SIG-M5 (cell line): ENCODE results near the gene YPEL1.

Experiments used
- DNase-seq: peaks from one replicate; lab custom pipeline; 2025; lab: John Stamatoyannopoulos, UW

YPEL1 gene, protein sequence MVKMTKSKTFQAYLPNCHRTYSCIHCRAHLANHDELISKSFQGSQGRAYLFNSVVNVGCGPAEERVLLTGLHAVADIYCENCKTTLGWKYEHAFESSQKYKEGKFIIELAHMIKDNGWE

DNA sequence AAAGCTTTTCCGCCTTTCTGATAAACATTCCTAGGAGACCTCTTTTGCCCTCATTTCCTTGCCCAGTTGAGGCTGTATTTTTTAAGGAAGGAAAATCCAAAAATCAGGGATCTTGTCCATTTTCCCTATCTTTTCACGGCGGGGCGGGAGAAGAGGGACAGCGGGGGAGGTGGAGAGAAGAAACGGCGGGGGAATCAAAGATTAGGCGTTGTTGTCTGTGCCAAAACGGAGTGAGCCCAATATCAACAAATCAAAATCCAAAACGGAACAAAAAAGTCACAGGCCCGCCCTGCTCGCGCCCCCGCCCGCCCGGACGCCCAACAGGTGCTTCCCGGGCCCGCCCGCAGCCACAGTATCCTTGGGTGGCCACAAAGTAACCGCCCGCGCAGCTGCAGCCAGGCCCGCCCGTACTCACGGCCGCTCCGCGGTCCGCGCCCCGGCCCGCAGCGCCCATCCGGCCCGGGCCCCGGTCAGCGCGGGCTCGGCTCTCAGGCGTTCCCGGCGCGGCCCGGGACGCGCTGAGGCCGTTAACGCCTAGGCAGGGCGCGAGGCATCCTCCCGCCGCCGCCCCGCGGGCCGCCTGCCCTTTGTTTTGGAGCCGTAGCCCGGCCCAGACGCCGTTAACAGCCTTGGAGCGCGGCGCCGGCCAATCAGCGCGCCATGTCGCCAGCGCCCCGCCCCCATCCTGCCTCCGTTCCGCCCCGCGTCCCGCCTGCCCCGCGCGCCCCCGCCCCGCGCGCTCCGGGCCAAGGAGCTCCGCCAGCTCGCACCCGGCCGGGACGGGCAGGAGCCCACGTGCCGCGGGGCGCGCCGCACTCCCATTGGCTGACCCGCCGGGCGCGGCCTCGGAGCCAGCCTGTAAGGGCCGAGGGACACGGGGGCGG lies at the start of gene YPEL1:
Gene YPEL1, minus strand, starts transcription at position 595 of the 884 bp plus-strand sequence. CDS start 25,050 bp downstream, outside the sequence.
- DNase-seq: peak; percentile 49

DNA sequence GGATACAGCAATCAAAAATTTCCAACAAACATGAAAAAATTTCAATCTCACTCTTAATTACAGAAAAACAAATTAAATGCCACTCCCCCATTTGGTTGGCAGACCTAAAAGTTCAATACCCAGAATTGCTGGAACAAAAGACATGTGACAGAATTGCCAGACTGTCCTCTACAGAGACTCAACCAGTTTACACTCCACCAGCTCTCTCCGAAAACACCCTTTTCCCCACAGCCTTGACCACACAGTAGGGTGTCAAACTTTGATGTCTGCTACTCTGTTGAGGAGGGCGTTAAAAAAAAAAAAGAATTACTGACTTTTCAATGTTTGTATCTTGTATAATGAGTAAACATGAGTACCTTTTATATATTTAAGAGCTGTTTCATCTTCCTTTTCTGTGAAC lies 44.7 kb upstream of the YPEL1 start:
- no peak for DNase-seq

DNA sequence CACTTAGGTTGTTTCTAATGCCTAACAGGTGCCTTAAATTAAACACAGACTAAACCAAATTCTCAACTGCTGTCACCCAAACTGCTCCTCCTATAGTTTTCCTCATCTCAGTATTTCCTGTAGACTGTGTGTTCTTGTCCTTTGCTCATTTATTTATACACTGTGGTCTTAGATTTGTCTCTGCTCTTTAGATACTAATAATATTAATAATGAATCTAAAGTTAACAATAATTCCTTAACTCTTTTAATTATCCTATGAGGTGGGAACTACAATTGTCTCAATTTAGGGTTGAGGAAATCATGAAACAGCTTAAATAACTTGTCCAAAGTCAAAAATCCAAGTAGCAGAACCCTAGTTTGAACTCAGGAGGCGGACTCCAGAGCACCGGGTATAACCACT lies 43.9 kb upstream of the YPEL1 start:
- no peak for DNase-seq

DNA sequence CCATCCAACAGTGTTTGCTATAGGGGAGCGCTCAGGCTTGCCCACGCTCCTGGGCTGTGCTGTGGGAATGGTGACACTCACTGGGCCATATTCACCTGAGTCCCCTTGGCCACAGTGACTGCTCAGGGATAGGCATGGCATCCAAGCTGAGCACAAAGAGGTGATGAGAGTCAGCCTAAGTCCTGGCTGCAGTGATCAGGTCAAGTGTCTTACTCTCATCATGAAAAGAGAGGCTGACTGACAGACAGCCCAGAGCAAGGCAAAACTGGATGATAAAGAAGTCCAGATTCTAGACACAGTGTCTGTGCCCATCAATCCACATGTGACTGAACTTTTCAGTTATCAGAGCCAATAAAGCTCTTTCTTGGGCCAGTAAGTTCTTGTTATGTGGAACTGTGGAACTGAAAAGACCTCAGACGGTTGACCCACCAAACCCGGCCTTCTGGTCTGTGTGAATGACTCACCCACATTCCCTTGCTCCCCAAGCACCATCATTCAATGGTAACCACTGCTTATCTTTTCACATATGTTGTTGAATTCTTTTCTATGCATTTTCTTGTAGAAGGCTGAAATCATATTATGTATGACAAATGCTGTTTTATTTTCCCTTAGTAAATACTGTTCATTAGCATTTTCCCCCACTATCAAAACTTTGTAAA lies 43.2 kb upstream of the YPEL1 start:
- DNase-seq: no peak

DNA sequence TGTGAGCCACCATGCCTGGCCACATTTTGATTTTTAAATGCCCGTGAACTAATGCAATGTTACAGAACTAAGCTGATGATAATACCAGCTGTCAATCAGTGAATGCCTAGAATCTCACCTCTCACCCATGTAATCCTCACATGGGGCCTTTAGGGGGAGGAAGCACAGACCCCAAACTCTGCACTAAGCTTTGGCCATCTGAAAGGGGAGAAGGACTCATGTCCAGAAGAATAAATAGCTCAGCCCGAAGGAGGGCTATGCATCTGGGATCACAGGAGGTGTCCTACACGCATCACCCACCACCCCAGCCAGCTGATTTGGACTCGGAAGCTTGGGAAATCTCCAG lies 36.0 kb upstream of the YPEL1 start:
- DNase-seq: no peak

DNA sequence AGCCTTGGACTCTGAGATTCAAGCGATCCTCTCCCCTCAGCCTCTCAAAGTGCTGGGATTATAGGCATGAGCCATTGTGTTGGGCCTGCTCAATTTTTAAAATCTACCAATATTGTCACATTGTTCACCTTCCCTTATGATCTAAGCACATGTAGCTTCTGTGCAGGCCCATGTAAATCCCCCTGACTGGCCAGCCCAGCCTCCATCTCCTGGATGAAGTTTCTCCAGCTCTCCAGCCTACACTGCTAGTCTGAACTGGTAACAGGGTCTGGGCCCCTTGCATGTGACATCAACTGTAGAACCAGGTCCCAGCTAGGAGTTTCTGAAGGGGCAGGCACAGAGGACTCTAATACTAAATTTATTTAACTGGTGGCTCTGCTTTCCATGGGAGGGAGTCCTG lies 32.8 kb upstream of the YPEL1 start:
- DNase-seq: no peak

DNA sequence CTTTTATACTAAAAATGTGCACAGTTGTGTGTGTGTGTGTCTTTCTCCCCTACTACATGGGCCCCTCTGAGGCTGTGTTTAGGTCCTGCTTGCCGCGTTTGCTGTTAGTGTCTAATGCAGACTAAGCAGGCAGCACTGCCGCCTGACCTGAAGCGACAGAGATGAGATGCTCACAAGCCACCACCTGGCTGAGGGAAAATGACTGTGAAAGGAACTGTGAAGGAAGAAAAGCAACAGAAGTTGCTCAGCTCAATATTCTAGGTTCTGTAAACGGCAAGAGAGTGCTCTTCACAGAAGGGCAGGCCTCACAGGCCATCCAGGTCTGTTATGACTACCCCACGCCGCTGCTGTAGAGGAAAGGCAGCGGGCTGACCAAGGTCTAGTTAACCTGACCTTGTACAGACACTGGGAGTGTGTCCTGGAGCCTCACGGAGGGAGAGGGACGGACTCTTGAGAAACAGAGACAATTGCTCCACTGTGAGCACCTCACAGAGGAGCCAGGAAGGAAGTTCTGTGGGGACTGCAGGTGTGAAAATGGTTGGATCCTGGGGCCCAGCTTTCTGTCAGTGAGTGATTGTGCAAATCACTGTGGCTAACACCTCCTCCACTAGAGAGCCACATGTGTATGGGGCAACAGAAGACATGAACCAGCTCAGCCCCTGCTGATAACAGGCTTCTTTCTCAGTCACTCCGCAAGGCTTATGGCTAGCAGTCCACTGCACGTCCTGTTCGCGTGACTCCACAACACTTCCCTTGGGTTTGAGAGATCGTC lies 31.3 kb upstream of the YPEL1 start:
- DNase-seq: no peak

DNA sequence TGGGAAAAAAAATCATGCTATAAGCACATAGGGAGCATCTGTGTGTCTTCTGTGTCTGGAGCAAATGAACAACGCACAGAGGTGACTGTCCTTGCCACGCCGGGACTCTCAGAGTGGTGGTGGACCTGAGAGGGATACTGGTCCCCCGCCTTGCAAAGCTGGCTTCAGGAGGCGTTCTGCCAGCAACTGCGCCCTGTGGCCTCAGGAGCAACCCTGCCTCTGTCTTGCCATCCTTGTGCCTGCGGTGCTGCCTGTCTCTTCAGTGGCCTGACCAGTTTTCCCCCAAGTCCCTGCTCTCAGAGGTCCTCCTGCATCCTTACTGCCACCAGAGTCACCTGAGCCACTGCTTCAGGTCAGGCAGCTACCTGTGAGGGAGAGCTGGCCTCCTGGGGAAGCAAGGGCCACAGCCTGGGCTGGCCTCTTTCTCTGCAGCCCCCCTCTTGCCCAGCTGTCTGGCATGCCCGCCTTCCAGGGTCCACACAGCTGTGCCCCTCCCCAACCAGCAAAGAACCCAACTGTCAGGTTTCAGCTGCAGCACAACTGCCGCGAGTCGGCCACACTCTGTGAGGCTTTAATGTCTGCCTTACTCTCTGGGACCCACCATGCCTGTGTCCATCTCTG lies 30.4 kb upstream of the YPEL1 start:
- DNase-seq: no peak

DNA sequence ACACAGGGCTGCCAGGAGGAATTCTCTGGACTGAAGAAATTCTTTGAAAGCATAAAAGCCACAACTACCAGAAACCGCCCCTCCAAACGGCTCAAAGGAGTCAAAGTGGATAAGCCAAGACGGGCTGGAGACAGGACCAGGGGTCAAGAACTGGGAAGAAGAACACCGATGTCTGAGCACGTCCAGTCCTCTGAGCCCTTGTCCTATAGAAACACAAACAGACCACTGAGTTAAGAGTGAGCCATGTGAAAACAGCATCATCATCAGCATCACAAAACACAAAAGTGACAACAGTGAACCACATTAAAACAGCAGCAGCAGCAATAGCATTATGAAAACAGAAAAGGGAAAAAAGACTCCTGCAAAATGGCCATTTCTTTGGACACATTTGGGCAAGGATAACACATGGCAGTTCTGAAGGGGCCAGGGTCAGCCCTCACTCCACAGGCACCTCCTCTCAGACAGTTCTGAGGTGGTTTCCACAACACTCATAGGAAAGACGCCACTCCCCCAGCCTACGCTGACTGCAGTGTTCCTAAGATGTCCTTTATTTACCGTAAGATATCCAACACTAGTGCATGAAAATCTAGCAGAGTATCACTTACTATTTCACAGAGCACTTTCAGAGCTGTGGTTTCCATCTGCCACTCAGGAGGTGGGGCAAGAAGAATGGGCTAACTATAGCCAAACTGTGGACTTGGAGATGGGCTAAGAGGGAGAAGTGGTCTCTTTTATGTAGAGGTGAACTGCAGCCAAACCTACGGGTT lies 28.6 kb upstream of the YPEL1 start:
- DNase-seq: no peak

DNA sequence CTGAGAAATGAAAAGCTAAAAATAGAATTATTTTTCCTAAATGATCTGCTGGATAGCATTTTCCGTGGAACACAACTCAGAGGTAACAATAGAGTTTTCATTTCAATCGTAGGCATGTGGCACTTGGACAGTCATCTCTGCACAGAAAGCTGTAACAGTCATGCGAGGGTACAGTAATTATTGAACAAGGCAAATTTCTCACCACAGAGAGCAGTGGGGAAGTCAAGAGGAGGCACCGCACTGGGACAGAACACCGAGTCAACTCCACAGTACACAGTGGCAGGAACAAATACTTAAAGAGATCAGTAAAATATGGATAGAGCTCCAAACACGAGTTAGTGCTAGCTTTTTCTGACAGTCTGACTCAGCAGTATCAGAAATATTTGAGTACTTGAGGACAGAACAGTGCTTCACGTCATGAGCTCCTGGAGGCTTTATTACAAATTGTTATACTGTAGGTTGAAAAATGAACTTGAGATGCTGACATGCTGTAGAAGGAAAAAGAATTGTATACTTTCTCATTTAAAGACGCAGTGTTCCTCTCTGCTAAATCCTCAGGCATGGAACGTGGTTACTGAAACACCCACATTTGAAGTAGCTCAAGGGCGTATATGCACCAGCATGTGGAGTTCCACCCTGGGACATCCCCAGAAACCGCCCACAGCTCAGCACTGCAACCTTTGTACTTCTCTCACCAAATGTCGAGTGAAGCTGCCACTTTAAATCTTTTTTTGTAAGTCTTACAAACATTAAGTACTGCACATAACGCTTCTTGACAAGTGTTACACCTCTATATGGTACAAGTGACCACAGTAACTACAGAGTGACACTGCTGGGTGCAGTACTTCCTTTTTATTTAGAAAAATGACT lies 27.4 kb upstream of the YPEL1 start:
- DNase-seq: no peak

DNA sequence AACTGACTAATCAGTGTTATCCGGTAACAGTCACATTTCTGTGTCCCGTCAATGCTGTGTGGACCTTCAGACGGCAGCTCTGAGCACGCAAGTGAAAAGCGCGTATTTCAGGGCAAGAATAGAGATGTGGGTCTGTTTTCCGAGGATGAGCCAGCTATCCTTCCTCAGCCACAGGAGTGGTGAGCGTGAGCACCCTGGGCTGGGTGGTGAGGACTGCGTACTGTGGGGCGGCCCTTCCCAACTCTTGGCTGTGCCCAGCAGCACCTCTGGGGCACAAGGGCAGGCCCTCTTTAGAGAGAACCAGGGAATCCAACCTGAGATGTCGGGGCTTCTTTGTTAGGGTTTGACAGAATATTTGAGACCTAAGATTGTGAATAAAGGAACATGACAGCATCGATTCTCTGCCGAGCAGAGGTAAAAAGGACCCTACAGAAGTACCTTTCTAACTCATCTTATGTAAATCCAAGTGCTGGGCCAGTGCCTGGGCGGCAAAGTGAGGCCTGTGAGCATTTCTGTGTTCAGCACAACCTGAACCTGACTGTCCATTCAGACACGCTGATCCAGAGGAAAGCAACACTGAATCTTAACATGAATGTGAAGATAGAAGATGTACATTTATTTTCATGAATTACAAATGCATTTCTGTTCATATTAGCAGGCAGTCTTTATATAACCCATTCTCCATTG lies 26.5 kb upstream of the YPEL1 start:
- DNase-seq: no peak

DNA sequence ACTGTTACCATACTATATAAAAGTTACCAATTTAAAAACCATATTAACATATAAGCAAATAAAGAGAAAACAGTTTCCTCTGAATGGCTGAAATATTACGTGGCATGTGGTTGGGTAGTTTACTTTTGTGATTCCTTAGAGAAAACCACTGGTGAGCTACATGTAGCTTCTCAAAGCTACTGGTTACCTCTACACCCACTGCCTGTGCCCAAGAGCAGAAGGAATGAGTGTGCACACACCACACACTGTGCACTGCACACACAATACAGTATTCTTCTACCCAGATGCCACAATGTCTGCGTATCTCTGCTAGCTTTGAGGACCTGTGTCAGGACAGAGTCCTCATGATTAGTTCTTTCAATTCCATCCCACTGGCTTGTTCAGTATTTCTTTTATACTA lies 25.5 kb upstream of the YPEL1 start:
- DNase-seq: no peak

DNA sequence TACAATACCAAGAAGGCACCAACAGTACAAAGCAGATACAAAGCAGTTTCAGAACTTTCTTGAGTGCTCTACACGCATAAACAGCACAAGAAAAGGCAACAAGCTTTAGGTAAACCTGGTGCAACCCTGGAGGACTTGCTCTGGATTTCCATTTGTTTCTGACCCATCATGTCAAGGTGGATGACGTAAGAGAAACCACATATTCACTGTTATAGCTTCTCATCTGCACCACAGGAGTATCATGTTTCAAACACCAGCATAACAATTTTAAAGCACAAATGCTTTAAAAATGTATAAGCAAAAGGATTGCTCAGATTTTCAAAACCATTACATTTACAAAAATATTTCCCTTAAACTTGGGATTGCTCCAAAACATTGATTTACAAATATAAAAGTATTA lies 25.0 kb upstream of the YPEL1 start:
- DNase-seq: no peak

DNA sequence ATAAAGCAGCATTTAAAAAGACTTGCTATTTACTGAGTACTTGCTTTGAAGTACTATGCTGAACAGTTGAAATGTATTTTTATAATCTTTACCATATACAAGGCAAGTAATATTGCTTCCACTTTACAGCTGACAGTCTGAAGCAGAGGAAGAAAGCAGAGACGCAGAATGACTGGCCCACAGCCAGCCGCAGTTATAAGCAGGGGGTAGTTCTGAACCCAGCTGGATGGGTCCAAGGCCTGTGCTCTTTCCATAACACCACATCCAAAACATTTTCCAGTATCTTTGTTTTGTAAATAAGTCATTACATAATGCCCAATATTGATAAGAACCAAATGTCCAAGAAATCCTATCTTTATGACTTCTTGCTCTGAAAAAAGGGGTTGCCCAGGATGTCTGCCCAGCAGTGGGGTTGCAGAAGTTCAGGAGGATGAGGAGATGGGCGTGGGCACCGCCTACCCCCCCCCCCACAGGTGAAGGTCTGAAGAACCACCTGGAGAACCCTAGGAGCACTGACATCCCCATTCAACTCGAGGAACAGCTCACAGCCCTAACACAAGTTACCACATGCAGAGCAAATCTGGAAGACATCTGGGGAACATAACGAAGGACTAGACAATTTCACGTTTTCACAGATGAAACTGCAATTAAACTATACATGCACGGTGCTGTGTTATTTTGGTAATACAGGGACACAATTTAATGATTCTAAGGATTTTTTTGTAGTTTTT lies 24.2 kb upstream of the YPEL1 start:
- no peak for DNase-seq

DNA sequence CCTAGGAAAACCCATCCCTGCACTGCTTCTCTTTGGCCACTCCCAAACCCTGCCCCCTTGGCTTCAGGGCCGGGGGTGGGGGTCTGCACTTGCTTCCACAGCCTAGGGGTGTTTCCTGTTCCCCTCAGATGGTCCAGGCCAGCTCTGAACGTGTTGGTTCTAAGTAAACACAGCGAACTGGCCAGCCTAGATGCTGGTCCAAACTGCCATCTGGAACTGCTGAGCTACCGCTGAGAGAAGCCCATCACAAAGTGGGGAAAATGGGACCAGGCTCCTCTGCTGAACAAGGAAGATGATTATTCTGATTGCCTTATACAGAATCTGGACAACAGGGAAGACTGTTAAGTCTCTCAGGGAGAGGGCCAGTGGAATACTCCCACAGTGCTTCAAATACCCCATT lies 23.5 kb upstream of the YPEL1 start:
- DNase-seq: no peak

DNA sequence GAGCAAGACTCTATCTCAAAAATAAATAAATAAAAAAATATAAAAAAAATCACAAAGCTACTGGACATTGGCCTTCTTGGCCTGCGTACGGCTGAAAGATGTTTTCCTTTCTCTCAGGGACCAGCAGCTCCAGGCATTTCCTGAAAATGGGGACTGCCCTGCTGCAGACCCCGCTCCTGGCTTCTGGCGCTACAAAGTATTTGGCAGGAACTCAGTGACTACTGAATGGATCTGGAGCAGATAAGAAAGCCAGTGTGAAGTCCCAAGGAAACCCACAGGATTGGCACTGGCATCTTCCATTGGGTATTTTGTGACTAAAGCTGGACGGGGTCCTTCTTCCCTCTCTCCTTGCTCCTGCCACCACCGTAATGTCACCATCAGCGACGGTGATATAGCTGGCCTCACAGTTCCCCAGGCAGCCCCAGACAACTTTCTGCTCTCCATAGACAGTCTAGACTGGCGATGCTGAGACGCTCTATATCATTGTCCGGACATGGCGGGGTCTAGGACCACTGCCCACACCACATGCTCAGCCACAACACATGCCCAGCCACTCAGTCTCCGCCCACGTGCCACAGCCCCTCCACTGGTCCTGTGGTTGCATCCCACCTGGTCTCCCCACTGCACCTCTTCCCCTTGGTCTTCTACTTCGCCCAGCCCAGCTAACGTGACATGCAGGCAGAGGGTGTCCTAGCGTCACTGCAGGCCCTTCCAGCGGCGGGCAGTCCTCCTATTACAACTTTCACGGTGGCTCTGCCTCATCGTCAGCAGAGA lies 22.7 kb upstream of the YPEL1 start:
- DNase-seq: no peak

DNA sequence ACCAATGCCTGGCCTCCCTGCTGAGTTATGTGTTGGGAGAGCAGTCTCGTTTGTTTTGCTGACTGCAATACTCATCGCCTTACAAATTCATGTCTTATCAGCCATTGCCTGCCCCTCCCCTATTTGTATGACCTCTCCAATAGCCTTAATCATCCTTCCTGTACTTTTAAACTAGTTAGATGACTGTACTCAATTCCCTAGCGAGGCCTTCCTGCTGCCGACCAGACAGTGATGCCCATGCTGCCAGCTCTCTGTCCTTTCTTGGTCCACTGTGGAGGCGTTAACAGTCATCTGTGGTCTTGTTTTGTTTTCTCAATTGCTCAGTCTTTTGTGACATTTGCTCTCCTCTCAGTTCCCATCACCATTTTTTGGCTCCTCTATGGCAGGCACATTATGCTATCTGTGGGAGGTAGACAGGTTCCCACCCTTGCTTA lies 20.3 kb upstream of the YPEL1 start:
- DNase-seq: no peak

DNA sequence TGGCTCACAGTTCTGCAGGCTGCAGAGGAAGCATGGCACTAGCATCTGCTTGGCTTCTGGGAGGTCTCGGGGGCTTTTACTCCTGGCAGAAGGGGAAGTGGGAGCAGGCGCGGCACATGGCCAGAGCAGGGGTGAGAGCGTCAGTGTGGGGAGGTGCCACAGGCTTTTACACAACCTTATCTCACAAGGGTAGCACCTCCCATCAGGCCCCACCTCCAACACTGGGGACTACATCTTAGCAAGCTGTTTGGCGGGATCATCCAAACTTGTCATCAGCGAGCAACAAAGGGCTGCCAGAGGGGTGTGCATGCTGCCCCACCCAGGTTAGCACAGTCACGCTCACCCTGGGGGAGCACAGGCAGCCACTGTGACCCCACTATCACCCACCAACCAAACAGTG lies 18.9 kb upstream of the YPEL1 start:
- DNase-seq: peak; percentile 42
